ENCODE results near the gene PCIF1. TPM values are rescaled to one million over a fixed set of nuclear protein-coding genes. Genes with fewer than 3 reads are reported as not detected.

Gene PCIF1
- total RNA-seq, 1 experiment from 2014 or later = 26.8 TPM

DNA sequence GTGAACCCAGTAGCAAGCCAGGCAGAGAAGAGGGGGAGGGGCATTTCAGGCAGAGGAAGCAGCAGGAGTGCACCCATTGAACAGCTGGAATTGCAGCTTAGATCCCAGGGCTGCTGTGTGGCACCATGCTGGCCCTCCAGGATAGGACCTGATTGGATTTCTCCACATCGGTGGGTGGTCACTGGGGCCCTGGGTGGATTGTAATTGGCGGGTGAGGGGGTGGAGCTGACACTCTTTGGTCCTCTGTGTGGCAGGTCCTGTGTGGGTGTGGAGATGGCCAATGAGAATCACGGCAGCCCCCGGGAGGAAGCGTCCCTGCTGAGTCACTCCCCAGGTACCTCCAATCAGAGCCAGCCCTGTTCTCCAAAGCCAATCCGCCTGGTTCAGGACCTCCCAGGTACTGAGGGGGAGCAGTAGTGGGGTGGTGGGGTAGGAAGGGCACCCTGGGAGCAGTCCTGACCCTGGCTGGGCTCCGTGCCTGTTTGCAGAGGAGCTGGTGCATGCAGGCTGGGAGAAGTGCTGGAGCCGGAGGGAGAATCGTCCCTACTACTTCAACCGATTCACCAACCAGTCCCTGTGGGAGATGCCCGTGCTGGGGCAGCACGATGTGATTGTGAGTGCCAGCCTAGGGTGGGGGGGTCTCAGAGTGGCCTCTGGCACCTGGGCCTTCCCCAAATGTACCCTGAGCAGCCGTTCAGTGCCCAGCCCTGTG is 4.4 kb downstream of the PCIF1 start:
- TF ChIP-seq, protein P1, sequence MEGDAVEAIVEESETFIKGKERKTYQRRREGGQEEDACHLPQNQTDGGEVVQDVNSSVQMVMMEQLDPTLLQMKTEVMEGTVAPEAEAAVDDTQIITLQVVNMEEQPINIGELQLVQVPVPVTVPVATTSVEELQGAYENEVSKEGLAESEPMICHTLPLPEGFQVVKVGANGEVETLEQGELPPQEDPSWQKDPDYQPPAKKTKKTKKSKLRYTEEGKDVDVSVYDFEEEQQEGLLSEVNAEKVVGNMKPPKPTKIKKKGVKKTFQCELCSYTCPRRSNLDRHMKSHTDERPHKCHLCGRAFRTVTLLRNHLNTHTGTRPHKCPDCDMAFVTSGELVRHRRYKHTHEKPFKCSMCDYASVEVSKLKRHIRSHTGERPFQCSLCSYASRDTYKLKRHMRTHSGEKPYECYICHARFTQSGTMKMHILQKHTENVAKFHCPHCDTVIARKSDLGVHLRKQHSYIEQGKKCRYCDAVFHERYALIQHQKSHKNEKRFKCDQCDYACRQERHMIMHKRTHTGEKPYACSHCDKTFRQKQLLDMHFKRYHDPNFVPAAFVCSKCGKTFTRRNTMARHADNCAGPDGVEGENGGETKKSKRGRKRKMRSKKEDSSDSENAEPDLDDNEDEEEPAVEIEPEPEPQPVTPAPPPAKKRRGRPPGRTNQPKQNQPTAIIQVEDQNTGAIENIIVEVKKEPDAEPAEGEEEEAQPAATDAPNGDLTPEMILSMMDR (conservative IDR thresholded peaks at IDR 0.05) = no peak
- peak; percentile 96 for DNase-seq
- no peak overlapping the region for H3K18ac ChIP-seq (ENCODE audit: insufficient read length, low read depth, low read length)
- H3T11ph ChIP-seq (ENCODE audit: low read length) = no peak overlapping the region
- H3K9ac ChIP-seq (ENCODE audit: extremely low read depth, insufficient read length, low read length) = no peak overlapping the region
- H2AFZ ChIP-seq (ENCODE audit: low read length) = no peak overlapping the region
- H3K4me1 Mint-ChIP-seq = peaks cover 22 to 28% of the 10 kb centered on the region in 2 experiments
- H3K9me3 ChIP-seq (ENCODE audit: control insufficient read depth, low read depth, low read length) = no peaks in the 10 kb centered on the region
- peaks cover 11% of the 10 kb centered on the region for H3K4me1 ChIP-seq (ENCODE audit: insufficient read depth, low read length)
- H3K79me2 ChIP-seq (ENCODE audit: insufficient read depth, low read length) = peaks cover 4% of the 10 kb centered on the region; the same call in 1 of the 2 replicates
- peak overlapping the region; percentile 17 for H3K4me2 ChIP-seq (ENCODE audit: insufficient read depth, insufficient read length, low read length)
- peaks cover 9% of the 10 kb centered on the region for H3K23me2 ChIP-seq (ENCODE audit: insufficient read length, low read depth, low read length, poor library complexity, severe bottlenecking)
- no peaks in the 10 kb centered on the region for H3K79me1 ChIP-seq (ENCODE audit: insufficient read depth, low read depth, low read length, poor library complexity, severe bottlenecking)
- no peak overlapping the region for H3K27ac ChIP-seq (ENCODE audit: insufficient read length, low read depth, low read length)
- H3K23ac ChIP-seq (ENCODE audit: insufficient read length, low read depth, low read length) = no peak overlapping the region
- no peak overlapping the region for H2BK20ac ChIP-seq (ENCODE audit: low read depth, low read length, poor library complexity, severe bottlenecking)
- H3K36me3 Mint-ChIP-seq (ENCODE audit: insufficient read depth in 1 of 3, low read depth in 3 of 3) = peaks cover 16 to 52% (median 40%) of the 10 kb centered on the region in 3 experiments
- H3K27me3 ChIP-seq (ENCODE audit: insufficient read depth, low read length) = no peaks in the 10 kb centered on the region
- no peak overlapping the region for H3K56ac ChIP-seq (ENCODE audit: insufficient read length, low read depth, low read length)
- no peak overlapping the region for H3K4ac ChIP-seq (ENCODE audit: low read depth, low read length)
- no peak overlapping the region for H2BK12ac ChIP-seq (ENCODE audit: insufficient read length, low read depth, low read length)
- no peak overlapping the region for H2BK15ac ChIP-seq (ENCODE audit: low read depth, low read length)
- H2AK5ac ChIP-seq (ENCODE audit: insufficient read length, low read length) = no peak overlapping the region
- H4K20me1 ChIP-seq (ENCODE audit: control insufficient read depth, insufficient read depth, insufficient read length) = no peaks in the 10 kb centered on the region
- peak overlapping the region; percentile 77 to 94 (median 93); a peak in 5 of 7 replicates for H3K27ac Mint-ChIP-seq
- no CpG with 5 or more reads among the region's 13 CpGs for whole genome bisulfite sequencing (ENCODE audit: extremely low coverage, insufficient read length, low lambda C conversion rate)
- H3K9me3 Mint-ChIP-seq = no peaks in the 10 kb centered on the region
- no peak overlapping the region for H4K8ac ChIP-seq (replicated peaks; ENCODE audit: insufficient read length, low read depth, low read length)
- H3K14ac ChIP-seq (ENCODE audit: insufficient read depth, low read length) = no peak overlapping the region
- no peak overlapping the region for H4K5ac ChIP-seq (ENCODE audit: insufficient read length, low read depth, low read length)
- no peak overlapping the region for H2BK5ac ChIP-seq (ENCODE audit: insufficient read length, low read length)
- no peak overlapping the region for H4K91ac ChIP-seq (ENCODE audit: insufficient read length, low read depth, low read length)
- H3K4me3 Mint-ChIP-seq = peak overlapping the region; percentile 36 to 73; a peak in 4 of 5 replicates
- H3K27me3 Mint-ChIP-seq (ENCODE audit: low read depth) = no peaks in the 10 kb centered on the region; the same call in 1 of the 2 replicates
- H2BK120ac ChIP-seq (ENCODE audit: low read depth, low read length, poor library complexity, severe bottlenecking) = no peak overlapping the region
